HEK293 (cell line): Measurements from ENCODE around the gene SRP19.
"Not testable (repeated sequence)": the region's sequence is repeated elsewhere in the genome, so short reads cannot be mapped to it uniquely, and the experiment has no call there.

Experiments used
- CTCF ChIA-PET: fragments of 350-600 bp; formaldehyde crosslinking; extraction: SDS; loops from one replicate; lab custom pipeline; 2021; ENCODE audit warnings: antibody characterized with exemption; lab: Yijun Ruan, JAX
- POLR2A ChIA-PET: fragments of 300-600 bp; formaldehyde crosslinking; extraction: SDS; loops from one replicate; lab custom pipeline; 2020; ENCODE audit warnings: antibody characterized with exemption, inconsistent platforms; lab: Yijun Ruan, JAX
- H3K27ac ChIP-seq: fragments of 200-500 bp; sonication (Bioruptor generic); 2 replicates; pipeline ENCODE4 v1.5.1; 2014; ENCODE audit warnings: low read depth, low read length, control low read depth, inconsistent platforms; ENCODE audit errors: extremely low read depth
- H3K36me3 ChIP-seq, 2 experiments: fragments of 200-500 bp in 1 of 2; sonication (Bioruptor generic) in 1 of 2; 1 replicate in 1 of 2; 2 replicates in 1 of 2; pipeline ENCODE4 v1.5.1; 2014 to 2017; ENCODE audit warnings: inconsistent platforms in 2 of 2, low read length in 2 of 2; ENCODE audit not compliant: control insufficient read depth in 2 of 2, insufficient read depth in 1 of 2
- H3K4me1 ChIP-seq: fragments of 200-500 bp; sonication (Bioruptor generic); 2 replicates; pipeline ENCODE4 v1.5.1; 2014; ENCODE audit warnings: mild to moderate bottlenecking, low read length, inconsistent platforms; ENCODE audit not compliant: control insufficient read depth, insufficient read depth
- H3K4me3 ChIP-seq: 2 replicates; pipeline ENCODE4 v1.5.1; 2011; ENCODE audit warnings: low read depth, mild to moderate bottlenecking, control low read depth, low read length, moderate library complexity
- H3K9me3 ChIP-seq: fragments of 200-500 bp; sonication (Bioruptor generic); 2 replicates; pipeline ENCODE4 v1.5.1; 2014; ENCODE audit warnings: low read depth, low read length, inconsistent platforms; ENCODE audit not compliant: control insufficient read depth, insufficient read depth
- ATF2 ChIP-seq: fragments of 450-650 bp; formaldehyde crosslinking; IDR thresholded peaks from 2 replicates; pipeline ENCODE4 v1.5.1; 2016; ENCODE audit warnings: missing biosample characterization, missing genetic modification characterization, low read depth
- RBAK ChIP-seq: fragments of 450-650 bp; formaldehyde crosslinking; IDR thresholded peaks from 2 replicates; pipeline ENCODE4 v1.5.1; 2016; ENCODE audit warnings: missing biosample characterization, missing genetic modification characterization
- ZFP3 ChIP-seq: fragments of 450-650 bp; formaldehyde crosslinking; IDR thresholded peaks from 2 replicates; pipeline ENCODE4 v1.5.1; 2016; ENCODE audit warnings: low read depth, missing biosample characterization, missing genetic modification characterization
- ZNF175 ChIP-seq: fragments of 450-650 bp; formaldehyde crosslinking; IDR thresholded peaks from 2 replicates; pipeline ENCODE4 v1.5.1; 2016; ENCODE audit warnings: missing biosample characterization, missing genetic modification characterization
- ZNF19 ChIP-seq: fragments of 450-650 bp; formaldehyde crosslinking; IDR thresholded peaks from 2 replicates; pipeline ENCODE4; 2016; ENCODE audit warnings: missing biosample characterization, missing genetic modification characterization, low read depth
- ZNF571 ChIP-seq: fragments of 450-650 bp; formaldehyde crosslinking; IDR thresholded peaks from 2 replicates; pipeline ENCODE4 v1.5.0; 2017; ENCODE audit warnings: missing biosample characterization, missing genetic modification characterization
- ZNF585B ChIP-seq: fragments of 450-650 bp; formaldehyde crosslinking; IDR thresholded peaks from 2 replicates; pipeline ENCODE4 v1.5.1; 2016; ENCODE audit warnings: missing biosample characterization, missing genetic modification characterization
- ZNF626 ChIP-seq: fragments of 450-650 bp; sonication (Bioruptor Pico); formaldehyde crosslinking; IDR thresholded peaks from 2 replicates; pipeline ENCODE4 v1.5.1; 2018; ENCODE audit warnings: missing biosample characterization, missing genetic modification characterization, inconsistent platforms
- ZNF654 ChIP-seq: fragments of 450-650 bp; formaldehyde crosslinking; IDR thresholded peaks from 2 replicates; pipeline ENCODE4 v1.5.1; 2016; ENCODE audit warnings: low read depth, missing biosample characterization, missing genetic modification characterization
- ZNF660 ChIP-seq: fragments of 450-650 bp; IDR thresholded peaks from 2 replicates; pipeline ENCODE4 v1.5.1; 2018; ENCODE audit warnings: missing biosample characterization, mild to moderate bottlenecking, missing genetic modification characterization
- ZNF776 ChIP-seq: fragments of 450-650 bp; formaldehyde crosslinking; IDR thresholded peaks from 2 replicates; pipeline ENCODE4 v1.5.0; 2017; ENCODE audit warnings: missing biosample characterization, missing genetic modification characterization, borderline replicate concordance
- ZNF785 ChIP-seq: fragments of 450-650 bp; formaldehyde crosslinking; IDR thresholded peaks from 2 replicates; pipeline ENCODE4 v1.5.1; 2016; ENCODE audit warnings: missing biosample characterization, missing genetic modification characterization
- TF ChIP-seq, protein P1 (sequence below): fragments of 450-650 bp; formaldehyde crosslinking; IDR thresholded peaks from 2 replicates; pipeline ENCODE4 v1.5.1; 2017; ENCODE audit warnings: missing biosample characterization, missing genetic modification characterization
- TF ChIP-seq, protein P2 (sequence below): fragments of 450-650 bp; formaldehyde crosslinking; IDR thresholded peaks from 2 replicates; pipeline ENCODE4 v1.5.1; 2016; ENCODE audit warnings: missing biosample characterization, missing genetic modification characterization

The SRP19 gene

DNA sequence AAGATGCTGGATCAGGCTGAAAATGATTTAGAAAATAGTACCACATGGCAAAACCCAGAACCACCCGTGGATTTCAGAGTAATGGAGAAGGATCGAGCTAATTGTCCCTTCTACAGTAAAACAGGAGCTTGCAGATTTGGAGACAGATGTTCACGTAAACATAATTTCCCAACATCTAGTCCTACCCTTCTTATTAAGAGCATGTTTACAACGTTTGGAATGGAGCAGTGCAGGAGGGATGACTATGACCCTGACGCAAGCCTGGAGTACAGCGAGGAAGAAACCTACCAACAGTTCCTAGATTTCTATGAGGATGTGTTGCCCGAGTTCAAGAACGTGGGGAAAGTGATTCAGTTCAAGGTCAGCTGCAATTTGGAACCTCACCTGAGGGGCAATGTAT, 31.0 kb downstream of the SRP19 start:
- H3K4me3 ChIP-seq, H3K9me3 ChIP-seq, H3K27ac ChIP-seq, H3K4me1 ChIP-seq, CTCF ChIA-PET: not testable (repeated sequence)
- POLR2A ChIA-PET: interaction anchor here (0.7 kb wide), 1 partner anchor 8 kb away, joined by 3 read pairs; no protein-coding TSS in a partner anchor
- H3K36me3 ChIP-seq: peaks cover 21 to 51% of the 10 kb centered on the region in 2 experiments

DNA sequence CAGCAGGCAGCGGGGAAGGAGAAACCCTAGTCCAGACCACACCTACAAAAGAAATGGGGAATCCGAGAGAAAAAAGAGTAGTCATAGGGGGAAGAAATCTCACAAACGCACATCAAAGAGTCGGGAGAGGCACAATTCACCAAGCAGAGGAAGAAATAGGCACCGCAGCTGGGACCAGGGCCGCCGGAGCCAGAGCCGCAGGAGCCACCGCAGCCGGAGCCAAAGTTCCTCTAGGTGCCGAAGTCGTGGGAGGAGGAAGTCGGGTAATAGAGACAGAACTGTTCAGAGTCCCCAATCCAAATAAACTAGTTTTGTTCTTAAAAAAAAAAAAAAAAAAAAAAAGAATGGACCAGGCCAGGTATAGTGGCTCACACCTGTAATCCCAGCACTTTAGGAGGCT, 31.7 kb downstream of the SRP19 start:
- POLR2A ChIA-PET: no interaction called here
- CTCF ChIA-PET: no interaction called here
- Histone ChIP-seq H3K4me3 (no peak overlapping the region), H3K27ac (no peak overlapping the region), H3K9me3 (no peaks in the 10 kb centered on the region), H3K4me1 (no peaks in the 10 kb centered on the region)
- TF ChIP-seq ZNF776 (tag by site-specific recombination) (no peak), ZNF571 (tag by site-specific recombination) (no peak), ZNF175 (no peak), RBAK (tag by site-specific recombination) (no peak), ZFP3 (tag by site-specific recombination) (no peak), ZNF660 (tag by site-specific recombination) (no peak), ZNF585B (tag by site-specific recombination) (no peak)
- TF ChIP-seq, protein P1, sequence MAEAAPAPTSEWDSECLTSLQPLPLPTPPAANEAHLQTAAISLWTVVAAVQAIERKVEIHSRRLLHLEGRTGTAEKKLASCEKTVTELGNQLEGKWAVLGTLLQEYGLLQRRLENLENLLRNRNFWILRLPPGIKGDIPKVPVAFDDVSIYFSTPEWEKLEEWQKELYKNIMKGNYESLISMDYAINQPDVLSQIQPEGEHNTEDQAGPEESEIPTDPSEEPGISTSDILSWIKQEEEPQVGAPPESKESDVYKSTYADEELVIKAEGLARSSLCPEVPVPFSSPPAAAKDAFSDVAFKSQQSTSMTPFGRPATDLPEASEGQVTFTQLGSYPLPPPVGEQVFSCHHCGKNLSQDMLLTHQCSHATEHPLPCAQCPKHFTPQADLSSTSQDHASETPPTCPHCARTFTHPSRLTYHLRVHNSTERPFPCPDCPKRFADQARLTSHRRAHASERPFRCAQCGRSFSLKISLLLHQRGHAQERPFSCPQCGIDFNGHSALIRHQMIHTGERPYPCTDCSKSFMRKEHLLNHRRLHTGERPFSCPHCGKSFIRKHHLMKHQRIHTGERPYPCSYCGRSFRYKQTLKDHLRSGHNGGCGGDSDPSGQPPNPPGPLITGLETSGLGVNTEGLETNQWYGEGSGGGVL (tag by site-specific recombination): no peak
- TF ChIP-seq, all 188 proteins: peak for 0
- peaks cover 25 to 51% of the 10 kb centered on the region in 2 experiments for H3K36me3 ChIP-seq

DNA sequence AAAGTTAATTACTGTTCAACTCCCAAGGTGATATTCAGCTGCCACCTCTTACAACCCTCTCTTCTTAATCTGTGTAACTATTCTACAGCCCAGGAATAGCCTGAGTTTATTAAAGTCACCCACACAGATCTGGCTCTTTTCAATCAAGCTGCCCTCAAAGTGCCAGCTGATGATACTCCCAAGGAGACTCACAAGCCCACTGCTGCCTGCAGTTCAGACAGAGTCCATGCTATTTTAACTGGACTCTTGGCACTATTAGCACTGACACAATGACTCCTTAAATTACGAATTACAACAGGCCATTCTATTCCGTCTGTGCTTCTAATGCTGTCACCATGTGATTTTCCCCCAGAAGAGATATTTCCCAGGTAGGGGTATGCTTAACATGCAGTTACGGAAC, 34.6 kb downstream of the SRP19 start:
- no peak overlapping the region for H3K4me3 ChIP-seq
- no peaks in the 10 kb centered on the region for H3K9me3 ChIP-seq
- TF ChIP-seq ZNF626 (no peak), ATF2 (tag by site-specific recombination) (no peak), ZNF785 (tag by site-specific recombination) (no peak), ZNF175 (no peak), ZNF19 (tag by site-specific recombination) (no peak), ZNF654 (tag by site-specific recombination) (no peak)
- TF ChIP-seq, protein P2, sequence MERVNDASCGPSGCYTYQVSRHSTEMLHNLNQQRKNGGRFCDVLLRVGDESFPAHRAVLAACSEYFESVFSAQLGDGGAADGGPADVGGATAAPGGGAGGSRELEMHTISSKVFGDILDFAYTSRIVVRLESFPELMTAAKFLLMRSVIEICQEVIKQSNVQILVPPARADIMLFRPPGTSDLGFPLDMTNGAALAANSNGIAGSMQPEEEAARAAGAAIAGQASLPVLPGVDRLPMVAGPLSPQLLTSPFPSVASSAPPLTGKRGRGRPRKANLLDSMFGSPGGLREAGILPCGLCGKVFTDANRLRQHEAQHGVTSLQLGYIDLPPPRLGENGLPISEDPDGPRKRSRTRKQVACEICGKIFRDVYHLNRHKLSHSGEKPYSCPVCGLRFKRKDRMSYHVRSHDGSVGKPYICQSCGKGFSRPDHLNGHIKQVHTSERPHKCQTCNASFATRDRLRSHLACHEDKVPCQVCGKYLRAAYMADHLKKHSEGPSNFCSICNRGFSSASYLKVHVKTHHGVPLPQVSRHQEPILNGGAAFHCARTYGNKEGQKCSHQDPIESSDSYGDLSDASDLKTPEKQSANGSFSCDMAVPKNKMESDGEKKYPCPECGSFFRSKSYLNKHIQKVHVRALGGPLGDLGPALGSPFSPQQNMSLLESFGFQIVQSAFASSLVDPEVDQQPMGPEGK: no peak
- POLR2A ChIA-PET: interaction anchor here (1.6 kb wide), 1 partner anchor 25 kb away, joined by 4 read pairs; no protein-coding TSS in a partner anchor
- peaks cover 29 to 61% of the 10 kb centered on the region in 2 experiments for H3K36me3 ChIP-seq
- CTCF ChIA-PET: interaction anchor here (0.6 to 1.5 kb wide), 3 partner anchors 16 to 204 kb away, joined by 3 read pairs; no protein-coding TSS in a partner anchor
- H3K27ac ChIP-seq: no peak overlapping the region
- H3K4me1 ChIP-seq: no peaks in the 10 kb centered on the region
